ENCODE data around the gene TMEM255B. TPM values are rescaled to one million over a fixed set of nuclear protein-coding genes. Genes with fewer than 3 reads are reported as not detected.

The TMEM255B gene
- total RNA-seq, 4 donors from 2014 or later = 1.8 to 17.3 (median 3.5) TPM; not detected in 1

DNA sequence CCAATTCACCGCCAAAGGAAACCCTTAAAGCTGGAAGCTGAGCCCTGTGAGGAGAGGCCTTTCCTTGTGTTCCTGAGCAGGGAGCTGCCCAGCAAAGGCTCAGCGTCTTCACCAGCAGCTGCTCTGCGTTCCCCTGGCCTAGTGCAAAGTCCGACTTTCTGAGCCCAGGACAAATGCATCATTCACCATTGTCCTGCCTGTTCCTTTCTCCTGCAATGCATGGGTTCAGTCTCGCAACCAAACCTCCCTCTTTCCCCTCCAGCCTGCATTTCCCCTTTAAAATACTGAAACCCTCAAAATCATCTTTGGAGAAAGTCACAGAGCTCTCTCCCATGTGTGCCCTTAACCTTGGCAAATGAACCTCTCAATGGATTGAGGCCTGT, 12.9 kb upstream of the TMEM255B start:
- no peak overlapping the region for H3K4me3 ChIP-seq
- TF ChIP-seq, protein P1, sequence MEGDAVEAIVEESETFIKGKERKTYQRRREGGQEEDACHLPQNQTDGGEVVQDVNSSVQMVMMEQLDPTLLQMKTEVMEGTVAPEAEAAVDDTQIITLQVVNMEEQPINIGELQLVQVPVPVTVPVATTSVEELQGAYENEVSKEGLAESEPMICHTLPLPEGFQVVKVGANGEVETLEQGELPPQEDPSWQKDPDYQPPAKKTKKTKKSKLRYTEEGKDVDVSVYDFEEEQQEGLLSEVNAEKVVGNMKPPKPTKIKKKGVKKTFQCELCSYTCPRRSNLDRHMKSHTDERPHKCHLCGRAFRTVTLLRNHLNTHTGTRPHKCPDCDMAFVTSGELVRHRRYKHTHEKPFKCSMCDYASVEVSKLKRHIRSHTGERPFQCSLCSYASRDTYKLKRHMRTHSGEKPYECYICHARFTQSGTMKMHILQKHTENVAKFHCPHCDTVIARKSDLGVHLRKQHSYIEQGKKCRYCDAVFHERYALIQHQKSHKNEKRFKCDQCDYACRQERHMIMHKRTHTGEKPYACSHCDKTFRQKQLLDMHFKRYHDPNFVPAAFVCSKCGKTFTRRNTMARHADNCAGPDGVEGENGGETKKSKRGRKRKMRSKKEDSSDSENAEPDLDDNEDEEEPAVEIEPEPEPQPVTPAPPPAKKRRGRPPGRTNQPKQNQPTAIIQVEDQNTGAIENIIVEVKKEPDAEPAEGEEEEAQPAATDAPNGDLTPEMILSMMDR (IDR thresholded peaks at IDR 0.05) = no peak
- no peak for TF ChIP-seq POLR2A (IDR thresholded peaks at IDR 0.05)
- DNase-seq = peak in 2 of 3 donors; percentile 65 to 66

DNA sequence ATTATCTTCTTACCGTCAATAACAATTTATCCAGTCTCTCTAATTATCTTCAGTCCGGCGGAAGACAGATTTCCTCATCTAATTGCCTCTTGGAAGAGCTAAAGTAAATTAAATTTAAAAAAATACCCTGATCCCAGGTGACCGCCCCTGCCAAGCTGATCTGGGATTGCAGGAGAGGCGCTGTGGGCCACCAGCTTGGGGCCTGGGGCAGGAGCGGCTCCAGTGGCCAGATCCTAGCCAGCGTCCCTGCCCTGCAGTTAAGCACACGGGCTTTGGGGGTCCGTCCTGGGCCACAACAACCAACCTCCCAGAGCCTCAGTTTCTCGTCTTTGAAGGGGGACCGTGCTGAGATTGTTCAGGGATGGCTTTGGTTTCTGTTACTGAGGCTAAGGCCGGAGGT, 12.4 kb upstream of the TMEM255B start:
- no peak overlapping the region for H3K27ac ChIP-seq

More for the DNA sequence above, 12.9 kb upstream of the TMEM255B start:
- no peak overlapping the region for H3K27ac ChIP-seq
- H3K27me3 ChIP-seq = no peaks in the 10 kb centered on the region
- H3K4me1 ChIP-seq = peaks cover 0 to 13% (median 7%) of the 10 kb centered on the region in 4 donors
- H3K36me3 ChIP-seq = no peaks in the 10 kb centered on the region
- H3K9me3 ChIP-seq = no peaks in the 10 kb centered on the region

DNA sequence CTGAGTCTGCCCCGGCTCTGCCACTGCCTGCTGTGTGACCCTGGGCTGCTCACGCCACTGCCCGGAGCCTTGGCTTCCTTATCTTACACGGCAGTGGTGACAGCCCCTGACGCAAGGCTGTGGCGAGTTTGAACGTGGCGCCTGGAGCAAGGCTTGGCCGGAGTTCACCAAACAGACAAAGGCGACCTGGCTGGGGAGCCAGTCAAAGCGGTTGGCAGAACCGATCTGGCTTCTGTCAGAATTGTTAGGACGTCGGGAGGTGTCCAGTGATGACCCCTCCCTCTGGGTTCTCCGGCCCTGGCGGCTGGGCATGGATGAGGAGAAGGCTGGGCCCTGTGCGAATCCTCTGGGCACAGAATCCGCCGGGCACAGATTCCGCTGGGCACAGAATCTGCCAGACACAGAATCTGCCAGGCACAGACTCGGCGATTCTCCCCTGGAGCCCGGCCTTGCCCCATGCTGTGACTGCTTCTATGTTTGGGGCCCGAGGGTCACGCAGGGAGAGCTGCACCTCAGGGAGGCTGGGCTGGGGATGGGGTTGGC, 11.7 kb upstream of the TMEM255B start:
- TF ChIP-seq, protein P1 (IDR thresholded peaks at IDR 0.05) = no peak
- TF ChIP-seq POLR2A (IDR thresholded peaks at IDR 0.05) = no peak
- H3K27ac ChIP-seq = no peak overlapping the region
- peak in 1 of 3 donors; percentile 39 for DNase-seq
- peaks cover 0 to under 1% (median under 1%) of the 10 kb centered on the region in 4 donors for H3K4me1 ChIP-seq
- H3K27me3 ChIP-seq = no peaks in the 10 kb centered on the region
- H3K36me3 ChIP-seq = no peaks in the 10 kb centered on the region
- H3K4me3 ChIP-seq = no peak overlapping the region
- H3K9me3 ChIP-seq = no peaks in the 10 kb centered on the region

More for the DNA sequence above, 12.4 kb upstream of the TMEM255B start:
- H3K4me3 ChIP-seq = no peak overlapping the region
- TF ChIP-seq POLR2A (IDR thresholded peaks at IDR 0.05) = no peak
- TF ChIP-seq, protein P1 (IDR thresholded peaks at IDR 0.05) = no peak
- H3K27me3 ChIP-seq = no peaks in the 10 kb centered on the region
- H3K4me1 ChIP-seq = peaks cover 0 to 8% (median 6%) of the 10 kb centered on the region in 4 donors
- H3K9me3 ChIP-seq = no peaks in the 10 kb centered on the region
- no peaks in the 10 kb centered on the region for H3K36me3 ChIP-seq
- peak in 1 of 3 donors; percentile 28 for DNase-seq

DNA sequence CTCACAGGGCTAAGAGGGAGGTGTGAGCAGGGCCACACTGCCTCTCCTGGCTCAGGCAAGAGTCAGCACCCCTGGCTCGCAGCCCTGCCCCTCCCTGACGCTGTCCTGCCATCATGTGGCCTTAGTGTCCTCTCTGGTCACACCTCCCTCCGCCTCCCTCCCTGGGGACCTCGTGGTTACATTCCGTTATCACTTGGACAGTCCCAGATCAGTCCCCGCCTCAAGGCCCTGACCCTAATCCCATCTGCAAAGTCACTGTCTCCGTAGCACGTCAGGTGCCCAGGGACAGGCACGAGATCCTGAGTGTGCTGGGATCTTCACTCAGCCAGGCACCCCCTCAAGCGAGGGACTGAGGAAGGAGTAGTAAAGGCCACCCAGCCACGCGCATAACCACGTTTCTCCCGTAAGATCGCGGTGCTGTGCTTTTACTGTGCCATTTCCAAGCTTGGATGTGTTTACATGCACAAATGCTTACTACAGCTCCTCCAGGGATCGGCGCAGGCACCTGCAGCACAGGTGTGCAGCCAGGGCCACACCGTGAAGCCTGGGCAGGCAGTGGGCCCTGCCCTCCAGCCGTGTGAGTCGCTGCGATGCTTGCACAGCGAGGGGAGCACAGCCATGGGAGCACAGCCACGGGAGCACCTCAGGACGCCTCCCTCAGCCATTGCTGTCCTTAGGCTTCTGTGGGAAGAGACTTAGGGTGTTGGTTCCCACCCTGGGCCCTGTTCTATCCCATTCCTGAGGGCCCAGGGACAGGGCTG, 10.7 kb upstream of the TMEM255B start:
- no peak for TF ChIP-seq POLR2A (IDR thresholded peaks at IDR 0.05)
- TF ChIP-seq, protein P1 (IDR thresholded peaks at IDR 0.05) = no peak
- Histone ChIP-seq H3K27me3 (no peaks in the 10 kb centered on the region), H3K36me3 (no peaks in the 10 kb centered on the region)

DNA sequence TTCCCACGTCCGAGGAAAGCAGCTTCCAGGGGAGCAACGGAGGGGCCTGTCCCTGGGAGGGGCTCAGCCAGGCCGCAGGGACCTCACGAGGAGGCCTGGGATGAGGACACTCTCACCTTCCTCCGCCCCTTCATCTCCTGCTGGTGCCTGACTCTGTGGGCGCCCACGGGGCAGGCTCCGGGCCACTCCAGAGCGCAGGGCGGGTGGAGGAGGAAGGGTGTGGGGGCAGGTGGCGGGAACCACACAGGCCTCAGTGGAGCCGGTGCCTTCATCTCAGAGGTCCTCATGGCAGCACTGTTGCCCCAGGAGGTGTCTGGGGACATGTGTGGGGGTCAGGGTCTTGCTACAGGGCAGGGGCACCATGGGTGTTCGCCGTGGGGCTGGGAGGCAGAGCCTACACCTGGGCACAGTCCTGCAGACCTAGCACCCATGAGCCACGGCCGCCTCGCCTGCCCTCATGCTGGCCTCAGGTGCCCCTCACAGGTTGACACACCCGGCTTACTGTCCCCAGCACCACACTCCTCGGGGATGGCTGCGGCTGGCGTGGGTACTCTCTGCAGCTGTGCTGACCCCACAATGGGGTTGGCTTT, 10.1 kb upstream of the TMEM255B start:
- H3K27me3 ChIP-seq = no peaks in the 10 kb centered on the region
- H3K4me1 ChIP-seq = peaks cover 0 to 3% (median 0%) of the 10 kb centered on the region in 4 donors
- peak in 1 of 3 donors; percentile 34 for DNase-seq
- TF ChIP-seq POLR2A (IDR thresholded peaks at IDR 0.05) = no peak
- TF ChIP-seq, protein P1 (IDR thresholded peaks at IDR 0.05) = no peak
- H3K9me3 ChIP-seq = no peaks in the 10 kb centered on the region
- no peak overlapping the region for H3K4me3 ChIP-seq
- no peaks in the 10 kb centered on the region for H3K36me3 ChIP-seq
- H3K27ac ChIP-seq = no peak overlapping the region

More for the DNA sequence above, 10.7 kb upstream of the TMEM255B start:
- no peaks in the 10 kb centered on the region for H3K4me1 ChIP-seq
- H3K4me3 ChIP-seq = no peak overlapping the region
- peak in 1 of 3 donors; percentile 26 for DNase-seq
- no peak overlapping the region for H3K27ac ChIP-seq
- H3K9me3 ChIP-seq = no peaks in the 10 kb centered on the region

Data from Peyer's patch (tissue), 4 donors.